ENCODE data around the gene SGSH.

Gene SGSH

GRCh38 chr17:80182118-80182844 is 37.9 kb downstream of the SGSH start:
- DNase-seq = no peak

GRCh38 chr17:80181431-80181830 is 38.7 kb downstream of the SGSH start:
- DNase-seq = no peak

DNA sequence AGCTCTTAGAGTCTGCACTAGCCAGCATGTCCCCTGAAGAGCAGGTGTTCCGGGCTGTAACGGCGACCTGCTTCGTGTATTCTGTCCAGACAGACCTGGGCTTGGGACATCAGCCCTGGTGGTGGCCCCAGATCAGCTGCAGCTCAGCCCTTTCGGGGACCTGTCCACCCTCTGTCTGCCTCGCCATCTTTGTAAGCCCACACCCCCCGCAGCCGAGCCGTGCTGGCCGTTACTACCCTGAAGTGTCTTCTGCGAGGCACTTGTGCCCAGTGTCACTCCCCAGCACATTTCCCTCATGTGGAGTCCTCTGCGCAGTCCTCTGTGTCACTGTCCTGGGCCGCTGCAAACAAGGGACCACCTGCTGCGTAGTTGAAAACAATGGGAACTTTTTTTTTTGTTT is 39.9 kb downstream of the SGSH start:
- no peak for DNase-seq

DNA sequence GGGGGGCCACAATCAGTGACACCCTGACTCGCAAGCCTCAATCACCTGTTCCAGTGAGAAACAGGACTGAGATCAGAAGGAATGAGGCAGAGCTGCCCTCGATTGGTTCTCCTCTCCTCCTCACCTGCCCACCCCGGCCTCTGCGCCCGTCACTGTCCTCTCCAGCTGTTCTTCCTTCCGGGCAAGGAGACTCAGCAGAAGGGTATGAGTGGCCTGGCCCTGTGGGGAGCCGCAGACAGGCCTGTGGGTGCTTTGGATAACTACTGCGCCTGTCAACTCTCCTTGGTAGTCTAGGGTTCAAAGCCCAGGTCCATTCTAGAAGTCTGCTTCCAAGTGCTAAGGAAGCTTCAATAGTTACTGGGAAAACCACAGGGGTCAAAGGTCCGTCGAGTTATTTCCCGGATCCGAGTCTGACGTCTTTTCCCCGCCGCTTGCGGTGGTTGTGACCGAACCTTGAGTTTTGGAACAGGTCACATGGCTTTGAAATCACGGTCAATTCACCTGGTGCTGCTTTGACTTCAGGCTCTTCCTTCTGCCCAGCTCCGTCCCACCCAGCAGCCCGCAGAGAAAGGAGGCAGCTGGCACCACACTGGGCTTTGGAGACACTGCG is 42.0 kb downstream of the SGSH start:
- no peak for DNase-seq

DNA sequence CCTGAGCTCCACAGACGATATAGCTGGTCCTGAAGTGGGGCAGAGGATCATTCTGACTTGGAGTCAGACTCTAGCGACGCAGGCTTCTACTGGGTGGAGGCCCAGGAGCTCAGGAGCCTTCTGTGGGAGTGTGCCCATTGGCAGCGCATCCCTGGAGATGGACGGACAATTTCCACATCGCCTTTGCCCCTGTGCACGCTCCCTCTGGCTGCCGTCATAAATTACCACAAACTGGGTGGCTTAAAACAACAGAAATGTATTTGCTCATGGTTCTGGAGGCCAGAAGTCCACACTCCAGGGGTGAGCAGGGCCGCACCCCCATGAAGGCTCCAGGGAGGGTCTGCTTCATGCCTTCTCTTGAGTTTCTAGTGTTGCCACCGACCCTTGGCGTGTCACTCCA is 43.4 kb downstream of the SGSH start:
- DNase-seq = no peak

- DNase-seq = no peak
These were observed 46.2 kb downstream of the SGSH start for GRCh38 chr17:80173916-80174315.

DNA sequence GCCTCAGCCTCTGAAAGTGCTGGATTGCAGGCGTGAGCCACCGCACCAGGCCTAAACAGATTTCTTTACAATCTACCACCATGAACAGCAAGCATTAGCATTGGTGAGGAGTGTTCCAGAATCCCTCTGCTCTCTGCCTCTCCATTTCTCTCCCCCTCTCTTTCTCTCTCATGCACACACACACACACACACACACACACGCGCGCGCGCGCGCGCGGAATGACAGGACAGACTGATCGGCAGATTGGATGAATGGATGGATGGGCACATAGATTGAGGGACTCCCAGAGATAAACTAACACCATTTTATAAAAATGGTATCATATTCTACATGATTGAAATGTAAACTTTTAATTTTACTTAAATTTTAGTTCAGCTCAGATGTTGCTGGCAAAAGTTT is 47.0 kb downstream of the SGSH start:
- DNase-seq = no peak

GRCh38 chr17:80171681-80172080 is 48.5 kb downstream of the SGSH start:
- no peak for DNase-seq

DNA sequence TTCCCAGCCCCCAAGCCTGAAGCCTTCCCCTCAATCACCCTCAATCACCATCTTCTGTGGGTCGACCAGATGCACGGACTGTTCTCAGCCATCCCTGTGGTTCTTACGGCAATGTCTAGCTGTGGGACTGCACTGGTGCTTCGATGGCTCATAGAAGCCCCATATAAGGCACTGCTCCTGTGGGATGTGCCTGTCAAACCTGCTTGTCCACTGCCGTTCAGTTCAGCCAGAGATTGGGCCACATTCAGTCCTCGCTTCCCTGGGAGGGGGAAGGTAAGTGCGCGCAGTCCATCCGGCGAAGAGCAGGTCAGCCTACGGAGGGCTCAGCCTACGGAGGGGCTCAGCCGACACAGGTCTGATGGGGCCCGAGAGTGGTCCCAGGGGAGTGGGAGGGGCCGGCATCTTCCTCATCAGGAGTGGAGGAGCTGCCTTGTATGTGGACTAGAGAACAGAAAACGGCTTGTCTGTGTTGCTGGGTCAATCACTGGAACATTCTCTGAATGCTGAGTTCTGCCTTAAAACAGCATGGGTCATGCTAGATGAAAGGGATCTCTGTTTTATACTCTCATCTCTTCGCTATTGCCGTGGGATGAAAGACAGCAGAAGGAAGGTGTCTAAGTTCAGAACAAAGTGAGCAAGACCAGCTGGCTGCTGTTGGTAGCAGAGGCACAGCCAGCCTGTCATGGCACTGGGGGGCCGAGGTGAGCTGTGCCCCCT is 50.2 kb downstream of the SGSH start, which contains the start of gene CARD14:
CARD14 (plus strand) TSS at position 247 of the 717 bp plus-strand sequence. CDS start 11,409 bp downstream, outside the sequence.
- DNase-seq = no peak

DNA sequence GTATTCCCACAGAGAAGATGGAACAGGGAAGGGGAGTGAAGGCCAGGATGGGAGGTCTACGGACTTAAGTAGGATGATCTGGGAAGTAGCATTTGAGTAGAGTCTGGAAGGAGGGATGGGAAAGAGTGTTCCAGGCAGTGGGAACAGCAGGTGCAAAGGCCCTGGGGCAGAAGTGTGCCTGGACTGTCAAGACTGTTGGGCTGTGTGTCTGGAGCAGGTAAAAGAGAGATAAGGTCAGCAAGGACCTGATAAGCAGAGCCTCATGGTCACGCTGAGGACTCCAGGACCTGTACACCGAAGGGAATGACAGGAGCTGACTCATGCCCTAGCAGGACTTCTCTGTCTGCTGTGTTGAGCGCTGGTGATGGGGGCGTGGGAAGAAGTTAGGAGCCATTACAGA is 51.0 kb downstream of the SGSH start:
- DNase-seq = no peak

GRCh38 chr17:80168371-80168770 is 51.8 kb downstream of the SGSH start:
- no peak for DNase-seq

DNA sequence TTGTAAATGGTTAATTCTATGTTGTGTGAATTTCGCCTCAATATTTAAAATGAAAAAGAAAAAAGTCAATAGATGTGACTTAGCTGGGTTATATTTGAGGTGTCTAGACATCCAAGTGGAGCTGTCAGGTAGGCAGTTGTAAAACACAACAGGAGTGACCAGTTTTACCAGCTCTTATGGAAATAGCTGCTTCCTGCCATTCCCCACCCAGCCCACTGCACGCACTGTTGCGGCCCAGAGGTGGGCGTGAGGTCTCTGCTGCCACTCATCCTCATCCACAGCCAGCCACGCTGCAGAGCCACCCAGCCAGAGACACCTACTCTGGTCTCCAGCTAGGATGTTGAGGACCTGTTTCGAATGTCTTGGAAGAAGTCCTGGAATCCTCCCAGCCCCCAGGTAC is 53.7 kb downstream of the SGSH start:
- DNase-seq = no peak

- no peak for DNase-seq
These were observed 55.9 kb downstream of the SGSH start for GRCh38 chr17:80164185-80164584.

GRCh38 chr17:80163336-80163735 is 56.8 kb downstream of the SGSH start:
- DNase-seq = no peak

- DNase-seq = no peak
These were observed 59.6 kb downstream of the SGSH start for GRCh38 chr17:80160536-80160935.

All from activated CD4-positive, alpha-beta T cell treated with anti-CD3 and anti-CD28 coated beads, Interleukin-2, amount 50 U/mL, for 1 hour (primary cell).